Inferior parietal cortex (tissue), 1 donor: ENCODE measurements around the gene STRBP.
"Not testable (repeated sequence)": the region's sequence is repeated elsewhere in the genome, so short reads cannot be mapped to it uniquely, and the experiment has no call there.

ENCODE experiments used
- DNase-seq: peaks from one replicate; pipeline ENCODE4 v3.0.0-alpha.2; 2016; ENCODE audit errors: extremely low spot score

The STRBP gene

DNA sequence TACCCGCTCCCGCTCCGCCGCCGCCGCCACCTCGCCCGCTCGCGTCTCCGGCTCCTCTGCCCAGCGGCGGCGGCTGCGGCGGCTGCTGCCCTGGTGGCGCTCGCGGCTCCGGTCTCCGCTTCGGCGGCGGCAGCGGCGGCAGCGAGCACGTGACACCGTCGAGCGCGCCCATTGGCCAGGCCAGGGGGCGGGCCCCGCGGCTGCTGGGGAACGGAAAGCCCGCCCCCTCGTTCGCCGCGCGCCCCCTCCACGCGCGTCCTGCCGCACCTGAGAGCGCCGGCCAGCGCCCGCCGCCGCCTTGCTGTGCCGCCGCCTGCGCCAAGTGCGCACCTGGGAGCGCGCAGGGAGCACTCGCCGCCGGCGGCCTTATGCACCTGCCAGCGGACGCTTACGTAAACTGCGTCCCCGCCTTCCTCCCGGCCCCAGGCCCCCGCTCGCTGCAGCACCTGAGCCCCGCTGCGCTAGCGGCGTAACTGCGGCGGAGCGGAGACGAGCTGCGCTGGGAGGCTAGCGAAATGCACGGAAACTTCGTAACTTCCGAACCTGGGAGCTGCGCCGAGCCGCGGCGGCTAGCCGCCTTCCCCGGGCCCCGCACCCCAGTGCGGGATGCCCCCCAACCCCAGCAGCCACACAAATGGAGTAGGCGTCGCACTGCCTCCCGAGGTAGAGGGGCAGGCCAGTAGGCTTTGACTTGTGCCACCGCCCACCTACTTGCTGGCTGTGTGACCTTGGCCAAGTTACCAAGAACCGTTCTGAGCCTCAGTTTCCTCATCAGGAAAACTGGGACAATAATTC lies at the start of gene STRBP:
Gene STRBP (minus strand): TSS at position 122 of the 795 bp plus-strand sequence. CDS start 84,452 bp downstream, outside the sequence.
- peak; percentile 86 for DNase-seq

GRCh38 chr9:123316053-123316718 lies 47.8 kb upstream of the STRBP start:
- no peak for DNase-seq

- no peak for DNase-seq
Measured at GRCh38 chr9:123315635-123316034, 47.2 kb upstream of the STRBP start.

DNA sequence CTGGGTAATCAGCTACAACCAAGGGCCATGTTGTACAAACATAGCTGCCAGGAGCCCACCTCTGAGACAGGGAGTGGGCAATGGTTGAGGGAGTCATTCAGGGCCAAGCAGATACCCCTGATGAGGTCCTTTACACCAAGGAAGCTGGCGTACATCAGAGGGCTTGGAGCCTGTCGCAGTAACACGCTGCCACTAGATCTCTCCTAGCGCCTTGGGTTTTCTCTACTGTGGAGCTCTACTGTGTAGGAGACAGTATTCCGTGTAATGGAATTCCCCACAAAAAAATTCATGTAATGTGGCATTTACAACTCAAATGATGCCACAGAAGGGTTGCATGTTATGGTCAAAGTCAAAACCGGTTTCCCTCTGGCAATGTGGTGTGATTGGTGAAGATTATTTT lies 46.2 kb upstream of the STRBP start:
- DNase-seq, result no peak

GRCh38 chr9:123312306-123312877 lies 44.0 kb upstream of the STRBP start:
- no peak for DNase-seq

DNA sequence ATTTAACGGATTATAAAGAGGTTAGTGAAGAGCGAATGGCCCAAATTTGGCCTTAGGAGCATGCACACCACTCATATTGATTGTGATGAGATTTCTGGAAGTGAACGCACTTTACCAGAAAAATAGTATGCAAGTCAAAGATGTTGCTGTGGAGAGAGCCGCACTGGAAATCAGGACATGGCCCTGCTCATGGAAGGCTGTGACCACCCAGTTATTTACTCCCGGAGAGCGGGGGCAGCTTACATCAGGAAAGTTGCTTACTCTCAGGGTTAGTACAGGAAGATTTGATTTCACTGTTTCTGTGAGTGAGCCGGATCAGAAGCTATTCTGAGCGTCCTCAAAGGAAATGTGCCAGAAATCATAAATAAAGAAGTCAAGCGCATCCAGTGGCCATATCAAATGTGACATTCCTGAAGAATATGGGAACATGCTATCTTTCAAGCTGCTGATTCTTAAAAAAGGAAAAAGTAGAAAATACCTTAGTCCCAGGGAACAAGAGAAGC lies 42.9 kb upstream of the STRBP start:
- DNase-seq, result no peak

DNA sequence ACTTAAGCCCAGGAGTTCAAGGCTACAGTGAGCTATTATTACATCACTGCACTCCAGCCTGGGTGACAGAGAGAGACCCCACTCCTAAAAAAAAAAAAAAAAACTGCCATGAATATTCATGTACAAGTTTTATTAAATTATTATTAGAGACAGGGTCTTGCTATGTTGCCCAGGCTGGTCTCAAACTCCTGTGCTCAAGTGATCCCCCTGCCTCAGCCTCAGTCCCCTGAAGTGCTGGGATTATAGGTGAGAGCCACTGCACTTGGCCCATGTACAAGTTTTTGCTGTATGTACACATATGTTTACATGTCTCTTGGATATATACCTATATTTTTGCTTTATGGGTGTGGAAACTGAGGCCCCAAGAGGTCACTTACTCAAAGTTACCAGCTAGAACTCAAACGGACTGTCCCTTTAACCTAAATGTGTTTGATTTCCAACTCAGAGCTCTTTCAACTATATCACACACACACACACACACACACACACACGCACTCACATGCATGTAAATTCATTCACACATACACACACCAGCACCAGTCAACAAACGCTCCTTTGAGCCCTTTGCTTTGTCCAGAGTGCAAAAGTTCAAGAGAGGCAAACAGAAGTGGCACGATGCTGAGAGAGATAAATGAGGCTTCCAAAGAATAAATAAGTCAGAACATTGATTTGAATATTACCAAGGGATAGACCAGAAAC lies 42.3 kb upstream of the STRBP start:
- no peak for DNase-seq

GRCh38 chr9:123309611-123310010 lies 41.2 kb upstream of the STRBP start:
- DNase-seq, result no peak

DNA sequence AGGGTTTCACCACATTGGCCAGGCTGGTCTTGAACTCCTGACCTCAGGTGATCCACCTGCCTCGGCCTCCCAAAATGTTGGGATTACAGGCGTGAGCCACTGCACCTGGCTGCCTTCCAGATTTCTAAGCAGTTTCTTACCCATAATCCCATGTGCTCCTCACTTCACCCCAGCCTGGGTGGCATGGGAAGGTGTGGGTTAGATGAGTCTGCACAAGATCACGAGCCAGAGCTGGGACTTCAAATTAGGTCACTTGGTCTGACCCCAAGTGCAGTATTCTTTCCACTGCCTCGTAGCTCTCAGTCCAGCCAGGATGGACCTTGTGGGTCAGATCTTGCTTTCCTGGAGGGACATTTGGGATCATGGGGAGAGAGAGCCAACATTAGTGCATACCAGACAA lies 37.5 kb upstream of the STRBP start:
- DNase-seq, result no peak

DNA sequence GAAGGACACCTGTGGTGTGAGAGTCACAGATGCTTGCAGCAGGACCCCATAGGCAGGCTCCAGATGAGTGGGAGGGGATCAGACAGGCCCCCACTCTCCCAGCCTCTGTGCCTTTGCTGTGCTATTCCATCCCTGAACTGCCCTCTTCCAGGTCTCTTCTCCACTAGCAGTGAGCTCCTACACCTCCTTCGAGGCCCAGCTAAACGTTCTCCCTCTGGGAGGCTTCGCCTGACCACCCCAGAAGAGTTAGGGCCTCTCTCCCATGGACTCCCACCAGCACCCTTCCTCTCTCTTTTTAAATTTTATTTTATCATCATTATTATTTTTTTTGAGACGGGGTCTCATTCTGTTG lies 35.9 kb upstream of the STRBP start:
- DNase-seq, result no peak

DNA sequence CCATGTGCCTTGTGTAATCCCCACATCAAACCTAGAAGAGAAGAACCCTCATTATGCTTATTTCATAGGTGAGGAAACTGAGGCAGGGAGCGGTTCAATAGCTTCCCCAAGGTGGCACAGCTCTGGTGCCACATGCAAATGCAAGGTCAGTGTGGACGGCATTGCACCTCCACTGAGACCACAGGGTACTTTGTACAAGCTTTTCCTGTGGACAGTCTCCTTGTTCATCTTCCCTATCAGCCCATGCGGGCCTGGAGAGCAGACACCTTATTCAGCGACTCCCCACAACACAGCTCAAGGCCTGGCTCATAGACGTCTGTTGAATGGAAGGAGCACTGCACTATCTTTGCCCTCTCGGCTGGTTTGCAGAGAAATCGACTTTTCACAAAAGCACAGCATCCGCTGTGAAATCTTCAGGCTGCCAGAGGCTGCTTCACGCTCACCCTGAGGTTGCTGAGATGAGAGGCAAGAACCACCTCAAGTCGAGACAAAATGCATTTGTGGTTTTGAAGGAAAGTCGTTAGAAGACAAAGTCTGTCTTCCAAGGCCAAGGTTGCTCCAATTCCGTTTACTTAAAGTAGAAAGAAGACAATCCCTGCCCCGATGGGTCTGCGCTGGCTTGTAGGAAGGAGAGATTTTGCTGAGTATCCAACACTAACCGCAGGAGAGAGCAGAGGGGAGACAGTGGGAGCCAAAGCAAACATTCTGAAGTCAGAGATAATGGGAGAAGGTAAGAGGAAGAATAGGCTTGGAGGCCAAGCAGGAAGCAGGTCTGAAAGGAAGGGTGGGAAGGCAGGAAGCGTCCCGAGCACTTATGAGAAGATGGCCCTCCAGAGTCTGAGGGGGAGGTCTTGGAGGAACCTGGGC lies 34.2 kb upstream of the STRBP start:
- no peak for DNase-seq

- not testable (repeated sequence) for DNase-seq
Measured at GRCh38 chr9:123301936-123302335, 33.5 kb upstream of the STRBP start.

- no peak for DNase-seq
Measured at GRCh38 chr9:123300554-123300953, 32.2 kb upstream of the STRBP start.

GRCh38 chr9:123299558-123300126 lies 31.3 kb upstream of the STRBP start:
- no peak for DNase-seq

DNA sequence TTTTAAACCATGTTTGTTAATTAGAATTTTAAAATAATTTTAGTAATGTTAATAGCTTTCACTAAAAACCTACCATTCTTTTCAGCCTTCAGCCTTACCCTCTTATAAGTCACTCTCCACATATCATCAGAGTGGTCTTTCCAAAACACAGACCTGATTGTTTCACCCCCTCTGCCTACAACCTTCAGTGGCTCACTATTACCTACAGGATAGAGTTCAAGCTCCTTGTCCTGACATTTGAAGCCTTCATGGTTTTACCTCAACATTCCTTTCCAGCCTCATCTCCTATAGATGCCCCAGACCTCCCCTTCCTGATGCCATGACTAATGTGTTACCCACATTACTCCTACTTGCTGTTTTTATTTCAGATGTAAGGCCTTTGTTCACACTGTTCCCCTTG lies 27.8 kb upstream of the STRBP start:
- no peak for DNase-seq

- no peak for DNase-seq
Measured at GRCh38 chr9:123291736-123292135, 23.4 kb upstream of the STRBP start.

GRCh38 chr9:123290764-123291163 lies 22.4 kb upstream of the STRBP start:
- DNase-seq, result no peak

DNA sequence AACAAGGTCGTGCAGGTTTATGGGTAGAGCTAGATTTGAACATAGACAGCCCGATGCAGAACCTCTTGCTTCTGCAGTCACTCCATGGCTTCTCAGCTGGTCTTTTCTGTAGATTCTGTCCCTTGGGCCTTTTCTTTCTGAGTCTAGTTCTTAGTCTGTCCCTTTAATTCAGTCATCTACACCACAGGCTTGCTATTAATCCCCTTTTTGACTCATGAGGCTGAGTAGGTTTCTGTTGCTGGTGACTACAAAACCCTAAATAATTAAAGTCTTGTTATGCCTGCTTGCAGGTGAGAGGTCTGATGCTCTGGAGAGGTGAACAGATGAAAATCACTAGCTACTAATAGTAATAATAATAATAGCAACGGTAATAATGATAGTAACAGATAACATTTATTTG lies 19.3 kb upstream of the STRBP start:
- DNase-seq, result no peak

- no peak for DNase-seq
Measured at GRCh38 chr9:123286324-123286723, 17.9 kb upstream of the STRBP start.

DNA sequence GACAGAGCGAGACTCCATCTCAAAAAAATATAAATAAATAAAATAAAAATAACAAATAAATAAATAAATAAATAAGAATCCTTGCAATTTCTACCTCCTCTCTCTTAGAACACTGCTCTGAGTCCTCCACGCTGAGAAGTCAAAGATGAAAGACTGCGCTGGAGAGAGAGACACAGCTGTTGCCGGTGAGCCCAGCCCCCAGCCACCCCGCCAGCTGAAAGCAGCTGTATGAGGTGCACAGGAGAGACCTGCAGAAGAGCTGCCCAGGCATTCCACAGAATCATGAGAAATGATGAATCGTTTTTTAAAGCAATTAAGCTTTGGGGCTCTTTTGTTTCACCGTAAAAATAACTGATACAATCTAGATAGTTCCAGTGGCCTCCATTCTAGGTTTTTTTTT lies 16.3 kb upstream of the STRBP start:
- no peak for DNase-seq

GRCh38 chr9:123283455-123283854 lies 15.1 kb upstream of the STRBP start:
- no peak for DNase-seq
